Sigmoid colon (tissue), 4 donors: ENCODE data around the gene TRAF3IP1.
"Not testable (repeated sequence)": the region's sequence is repeated elsewhere in the genome, so short reads cannot be mapped to it uniquely, and the experiment has no call there.

Experiments
- CTCF ChIP-seq, 4 experiments: fragments of 450-650 bp in 3 of 4; fragments of 200-600 bp in 1 of 4; IDR thresholded peaks; one replicate each; pipeline ENCODE4 v1.5.1; 2016 to 2019; ENCODE audit warnings: antibody characterized with exemption in 4 of 4, mild to moderate bottlenecking in 3 of 4, moderate library complexity in 2 of 4
- EP300 ChIP-seq, 4 donors: sonication (generic); formaldehyde crosslinking; IDR thresholded peaks; one replicate each; pipeline ENCODE4 v1.6.1; 2017; ENCODE audit warnings: antibody characterized with exemption in 4 of 4
- POLR2A ChIP-seq, 2 donors: fragments of 450-650 bp; IDR thresholded peaks; one replicate each; pipeline ENCODE4 v1.6.1; 2016; ENCODE audit warnings: antibody characterized with exemption in 2 of 2, mild to moderate bottlenecking in 2 of 2, moderate library complexity in 2 of 2

- TF ChIP-seq CTCF, EP300, POLR2A (IDR thresholded peaks at IDR 0.05): not testable (repeated sequence)
Observed at GRCh38 chr2:238310721-238311120, 9.6 kb upstream of the TRAF3IP1 start.
